Measurements from ENCODE around the gene PTPRD.

GRCh38 chr9:9412241-9412640, 1200.6 kb downstream of the PTPRD start:
- no peak for TF ChIP-seq FOXK1 (CRISPR knock-in tag; IDR thresholded peaks at IDR 0.05)
- TF ChIP-seq NR3C1 (CRISPR knock-in tag; conservative IDR thresholded peaks at IDR 0.05; ENCODE audit: low read depth) = no peak
- no peak for TF ChIP-seq IRF1 (CRISPR knock-in tag; IDR thresholded peaks at IDR 0.05)
- TF ChIP-seq, protein P1, sequence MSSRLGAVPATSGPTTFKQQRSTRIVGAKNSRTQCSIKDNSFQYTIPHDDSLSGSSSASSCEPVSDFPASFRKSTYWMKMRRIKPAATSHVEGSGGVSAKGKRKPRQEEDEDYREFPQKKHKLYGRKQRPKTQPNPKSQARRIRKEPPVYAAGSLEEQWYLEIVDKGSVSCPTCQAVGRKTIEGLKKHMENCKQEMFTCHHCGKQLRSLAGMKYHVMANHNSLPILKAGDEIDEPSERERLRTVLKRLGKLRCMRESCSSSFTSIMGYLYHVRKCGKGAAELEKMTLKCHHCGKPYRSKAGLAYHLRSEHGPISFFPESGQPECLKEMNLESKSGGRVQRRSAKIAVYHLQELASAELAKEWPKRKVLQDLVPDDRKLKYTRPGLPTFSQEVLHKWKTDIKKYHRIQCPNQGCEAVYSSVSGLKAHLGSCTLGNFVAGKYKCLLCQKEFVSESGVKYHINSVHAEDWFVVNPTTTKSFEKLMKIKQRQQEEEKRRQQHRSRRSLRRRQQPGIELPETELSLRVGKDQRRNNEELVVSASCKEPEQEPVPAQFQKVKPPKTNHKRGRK (CRISPR knock-in tag; IDR thresholded peaks at IDR 0.05; ENCODE audit: borderline replicate concordance) = no peak
- no peak for TF ChIP-seq ELF4 (CRISPR knock-in tag; IDR thresholded peaks at IDR 0.05; ENCODE audit: low read depth)
- TF ChIP-seq TEAD4 (CRISPR knock-in tag; IDR thresholded peaks at IDR 0.05) = no peak
